CD14-positive monocyte (primary cell): ENCODE results near the gene OXLD1. TPM values are rescaled to one million over a fixed set of nuclear protein-coding genes. Genes with fewer than 3 reads are reported as not detected.

Source experiments
- DNase-seq, 3 donors: peaks; one replicate each; pipeline ENCODE4 v3.0.0-alpha.2; 2011 to 2022
- H2AFZ ChIP-seq: 2 replicates; pipeline ENCODE4 v1.6.0; 2012; ENCODE audit warnings: mild to moderate bottlenecking, low read depth, low read length, inconsistent platforms; ENCODE audit not compliant: insufficient read depth, poor library complexity, severe bottlenecking
- H3K27ac ChIP-seq, 2 donors: 1 replicate in 1 of 2; 2 replicates in 1 of 2; pipeline ENCODE4 v1.5.1; 2012 to 2013; ENCODE audit warnings: low read length in 2 of 2, control low read depth in 1 of 2, inconsistent platforms in 1 of 2, low read depth in 1 of 2, mild to moderate bottlenecking in 1 of 2
- H3K27me3 ChIP-seq, 2 donors: one replicate each; pipeline versions ENCODE4 v1.6.0 to v1.6.1; 2011 to 2013; ENCODE audit warnings: low read length in 2 of 2; ENCODE audit not compliant: control insufficient read depth in 2 of 2, insufficient read depth in 2 of 2
- H3K36me3 ChIP-seq, 2 donors: replicated peaks in 1 of 2; 1 replicate in 1 of 2; 2 replicates in 1 of 2; pipeline versions ENCODE4 v1.5.1 to v1.6.1; 2012 to 2013; ENCODE audit warnings: low read length in 2 of 2, control low read depth in 1 of 2, inconsistent platforms in 1 of 2, mild to moderate bottlenecking in 1 of 2; ENCODE audit not compliant: insufficient read depth in 2 of 2, control insufficient read depth in 1 of 2
- H3K4me1 ChIP-seq, 2 donors: 1 replicate in 1 of 2; 2 replicates in 1 of 2; pipeline versions ENCODE4 v1.5.1 to v1.6.1; 2012 to 2013; ENCODE audit warnings: low read length in 2 of 2, control low read depth in 1 of 2, inconsistent platforms in 1 of 2, mild to moderate bottlenecking in 1 of 2, moderate library complexity in 1 of 2; ENCODE audit not compliant: insufficient read depth in 2 of 2, control insufficient read depth in 1 of 2
- H3K4me2 ChIP-seq: replicated peaks from 2 replicates; pipeline ENCODE3; 2012; ENCODE audit warnings: low read length, moderate library complexity, mild to moderate bottlenecking; ENCODE audit not compliant: poor library complexity, severe bottlenecking; ENCODE audit errors: extremely low read depth
- H3K4me3 ChIP-seq, 3 experiments: fragments of 200-600 bp in 1 of 3; sonication (generic) in 1 of 3; replicated peaks in 1 of 3; 1 replicate in 2 of 3; 2 replicates in 1 of 3; pipeline ENCODE4 v1.5.1; 2011 to 2013; ENCODE audit warnings: low read length in 3 of 3, mild to moderate bottlenecking in 3 of 3, control low read depth in 2 of 3, low read depth in 2 of 3, inconsistent platforms in 1 of 3, moderate library complexity in 1 of 3
- H3K79me2 ChIP-seq: 2 replicates; pipeline ENCODE4 v1.6.0; 2012; ENCODE audit warnings: mild to moderate bottlenecking, control low read depth, inconsistent platforms, low read length, moderate library complexity; ENCODE audit not compliant: insufficient read depth
- H3K9ac ChIP-seq: 2 replicates; pipeline ENCODE4 v1.6.0; 2017; ENCODE audit warnings: low read length, mild to moderate bottlenecking; ENCODE audit not compliant: insufficient read depth, poor library complexity, severe bottlenecking
- H3K9me3 ChIP-seq, 2 donors: replicated peaks in 1 of 2; 1 replicate in 1 of 2; 2 replicates in 1 of 2; pipeline versions ENCODE4 v1.5.1 to v1.6.1; 2012 to 2013; ENCODE audit warnings: low read length in 2 of 2, control low read depth in 1 of 2; ENCODE audit not compliant: control insufficient read depth in 1 of 2, insufficient read depth in 1 of 2
- H4K20me1 ChIP-seq: 2 replicates; pipeline ENCODE4 v1.6.0; 2012; ENCODE audit warnings: mild to moderate bottlenecking, low read length, control low read depth, moderate library complexity; ENCODE audit not compliant: insufficient read depth
- H3K27ac Mint-ChIP-seq, 7 donors: one replicate each; pipeline ENCODE4 v1.8.0; 2020; ENCODE audit warnings: mild to moderate bottlenecking in 7 of 7, mixed read lengths in 7 of 7, moderate library complexity in 6 of 7, inconsistent platforms in 2 of 7
- H3K27me3 Mint-ChIP-seq, 3 donors: one replicate each; pipeline ENCODE4 v1.8.0; 2021 to 2022; ENCODE audit warnings: low read depth in 3 of 3, mild to moderate bottlenecking in 3 of 3, mixed read lengths in 3 of 3, moderate library complexity in 3 of 3, inconsistent platforms in 1 of 3
- H3K36me3 Mint-ChIP-seq, 2 donors: one replicate each; pipeline ENCODE4 v1.8.0; 2020; ENCODE audit warnings: mixed read lengths in 2 of 2, inconsistent platforms in 1 of 2, mild to moderate bottlenecking in 1 of 2
- H3K4me1 Mint-ChIP-seq: one replicate; pipeline ENCODE4 v1.8.0; 2020; ENCODE audit warnings: mild to moderate bottlenecking, mixed read lengths
- H3K4me3 Mint-ChIP-seq, 2 donors: one replicate each; pipeline ENCODE4 v1.8.0; 2020; ENCODE audit warnings: mild to moderate bottlenecking in 2 of 2, mixed read lengths in 2 of 2, moderate library complexity in 1 of 2
- H3K9me3 Mint-ChIP-seq, 7 donors: one replicate each; pipeline ENCODE4 v1.8.0; 2020 to 2022; ENCODE audit warnings: mixed read lengths in 7 of 7, mild to moderate bottlenecking in 6 of 7, moderate library complexity in 6 of 7, inconsistent platforms in 2 of 7
- CTCF ChIP-seq: fragments of 200-600 bp; IDR thresholded peaks from one replicate; pipeline ENCODE4 v1.8.0; 2022; ENCODE audit warnings: antibody characterized with exemption, mild to moderate bottlenecking
- WGBS: methylation state at CpG from one replicate; pipeline ENCODE4 v1.1.5; 2013; ENCODE audit warnings: missing lambda C conversion rate; ENCODE audit not compliant: insufficient coverage; 5-methylcytosine and 5-hydroxymethylcytosine counted together
- intact Hi-C, 2 donors: fragments of 100-400 bp; cut with micrococcal nuclease; formaldehyde crosslinking; loops; one replicate each; pipeline versions ENCODE4 v1.15.0 to v1.15.1; 2023
- polyA plus RNA-seq, 3 donors: library from polyadenylated mRNA; depleted of rRNA in 1 of 3; unstranded in 2 of 3; stranded (reverse) in 1 of 3; fragments of 300-500 nt in 2 of 3; fragments of >200 nt in 1 of 3; fragmentation: Illumina TruSeq in 2 of 3; gene quantifications; 1 replicate in 2 of 3; 2 replicates in 1 of 3; pipeline ENCODE4 v1.2.3, GENCODE V29; 2012 to 2021

The OXLD1 gene
- polyA plus RNA-seq, 3 donors = 46.0 to 61.1 (median 51.8) TPM

GRCh38 chr17:81711814-81712467 lies 45.5 kb upstream of the OXLD1 start, which contains the start of gene SLC25A10:
TSS of gene SLC25A10 (plus strand) at chr17:81712284. CDS start at chr17:81712427, 143 bp downstream.
- Histone ChIP-seq H3K79me2 (peaks cover 4% of the 10 kb centered on the region), H3K9me3 (no peaks in the 10 kb centered on the region), H3K27ac (no peak within 1 kb of the TSS), H2AFZ (peak within 1 kb of the TSS; percentile 76), H4K20me1 (no peaks in the 10 kb centered on the region), H3K4me3 (peak within 1 kb of the TSS; percentile 23 to 78 (median 46)), H3K4me2 (peak within 1 kb of the TSS; percentile 84), H3K27me3 (peaks cover 0 to 8% of the 10 kb centered on the region in 2 donors), H3K36me3 (peaks cover 5 to 9% of the 10 kb centered on the region in 2 donors), H3K4me1 (peaks cover 26 to 42% of the 10 kb centered on the region in 2 donors), H3K9ac (peak within 1 kb of the TSS; percentile 60)
- H3K27me3 Mint-ChIP-seq = peaks cover 0 to 21% (median 13%) of the 10 kb centered on the region in 3 donors
- TF ChIP-seq CTCF = no peak
- no peaks in the 10 kb centered on the region for H3K9me3 Mint-ChIP-seq
- under 1% methylated on average over 89 of the region's 89 CpGs for WGBS
- peaks cover 4 to 14% of the 10 kb centered on the region in 2 donors for H3K36me3 Mint-ChIP-seq
- intact Hi-C loops = loop anchor here in 1 of 2 donors (5.0 kb wide), 2 partner anchors 45 to 325 kb away; partner anchors contain the start of genes CCDC137, DCXR and OXLD1
- H3K27ac Mint-ChIP-seq = peak within 1 kb of the TSS in 5 of 7 donors; percentile 38 to 81 (median 76)
- H3K4me1 Mint-ChIP-seq = peaks cover 29% of the 10 kb centered on the region
- H3K4me3 Mint-ChIP-seq = peak within 1 kb of the TSS; percentile 80 to 90
- peak; percentile 59 to 74 (median 72) for DNase-seq

GRCh38 chr17:81710514-81711308 lies 44.3 kb upstream of the OXLD1 start:
- H3K4me1 ChIP-seq = peaks cover 26 to 42% of the 10 kb centered on the region in 2 donors

More at GRCh38 chr17:81710514-81711308, 44.3 kb upstream of the OXLD1 start:
- H3K4me2 ChIP-seq = peak overlapping the region; percentile 84
- H2AFZ ChIP-seq = peak overlapping the region; percentile 76
- Mint-ChIP-seq H3K27ac (peak overlapping the region in 5 of 7 donors; percentile 47 to 81 (median 67)), H3K27me3 (peaks cover 0 to 21% (median 13%) of the 10 kb centered on the region in 3 donors), H3K4me3 (peak overlapping the region; percentile 80 to 84), H3K36me3 (peaks cover 15 to 26% of the 10 kb centered on the region in 2 donors), H3K4me1 (peaks cover 29% of the 10 kb centered on the region), H3K9me3 (no peaks in the 10 kb centered on the region)
- no peaks in the 10 kb centered on the region for H3K9me3 ChIP-seq
- WGBS = 16% methylated on average over 28 of the region's 29 CpGs
- peaks cover 11 to 22% of the 10 kb centered on the region in 2 donors for H3K36me3 ChIP-seq
- H3K79me2 ChIP-seq = peaks cover 4% of the 10 kb centered on the region
- no peak overlapping the region for H3K9ac ChIP-seq
- H3K27me3 ChIP-seq = peaks cover 0 to 8% of the 10 kb centered on the region in 2 donors
- intact Hi-C loops = loop anchor here in 1 of 2 donors (5.0 kb wide), 2 partner anchors 43 to 327 kb away; partner anchors contain the start of genes CCDC137, DCXR and OXLD1
- H3K4me3 ChIP-seq = peak overlapping the region in 2 of 3 experiments; percentile 17 to 78
- TF ChIP-seq CTCF = no peak
- peak; percentile 38 to 55 (median 53) for DNase-seq
- no peaks in the 10 kb centered on the region for H4K20me1 ChIP-seq
- peak overlapping the region in 1 of 2 donors; percentile 9 for H3K27ac ChIP-seq
